ENCODE measurements around the gene KAZALD1. TPM values are rescaled to one million over a fixed set of nuclear protein-coding genes. Genes with fewer than 3 reads are reported as not detected.

KAZALD1 gene
- total and polyA plus RNA-seq, 3 donors from 2014 or later, result 6.4 to 11.0 (median 6.8) TPM

- Histone ChIP-seq H3K4me3 (no peak overlapping the region), H3K27ac (no peak overlapping the region), H3K9me3 (no peaks in the 10 kb centered on the region), H3K4me1 (peaks cover 9% of the 10 kb centered on the region), H3K36me3 (ENCODE audit: low read depth, missing control alignments) (no peaks in the 10 kb centered on the region), H3K27me3 (no peaks in the 10 kb centered on the region)
- 95% methylated on average over 3 of the region's 3 CpGs for WGBS, 2 donors
- TF ChIP-seq CTCF (IDR thresholded peaks at IDR 0.05) (no peak), POLR2A (IDR thresholded peaks at IDR 0.05) (no peak)
- no peak for DNase-seq
- intact Hi-C loops (cut with DNase I; ENCODE audit: low total_unique reads), result no loop called here
Observed at GRCh38 chr10:101052285-101052684, 9.5 kb upstream of the KAZALD1 start.

GRCh38 chr10:101053516-101053915 is 8.3 kb upstream of the KAZALD1 start:
- Histone ChIP-seq H3K36me3 (ENCODE audit: low read depth, missing control alignments) (no peaks in the 10 kb centered on the region), H3K27ac (no peak overlapping the region), H3K27me3 (no peaks in the 10 kb centered on the region), H3K9me3 (no peaks in the 10 kb centered on the region), H3K4me1 (peaks cover 9% of the 10 kb centered on the region), H3K4me3 (no peak overlapping the region)
- intact Hi-C loops (cut with DNase I; ENCODE audit: low total_unique reads), result no loop called here
- no peak for DNase-seq
- TF ChIP-seq CTCF (IDR thresholded peaks at IDR 0.05) (no peak), POLR2A (IDR thresholded peaks at IDR 0.05) (no peak)

DNA sequence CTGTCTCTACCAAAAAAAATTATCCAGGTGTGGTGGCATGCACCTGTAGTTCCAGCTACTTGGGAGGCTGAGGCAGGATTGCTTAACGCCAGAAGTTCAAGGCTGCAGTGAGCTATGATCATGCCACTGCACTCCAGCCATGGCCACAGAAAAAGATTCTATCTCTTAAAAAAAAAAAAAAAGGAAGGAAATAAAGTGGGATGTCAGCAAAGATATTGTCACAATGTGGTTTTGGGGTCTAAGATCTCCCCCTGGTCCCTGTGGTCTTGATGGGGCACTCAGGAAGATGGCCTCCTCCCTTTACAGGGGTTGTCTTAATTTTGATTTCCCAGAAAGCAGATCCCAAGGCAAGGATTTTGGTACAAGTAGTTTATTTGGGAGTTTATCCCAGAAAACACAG is 7.4 kb upstream of the KAZALD1 start:
- no peaks in the 10 kb centered on the region for H3K9me3 ChIP-seq
- no peaks in the 10 kb centered on the region for H3K27me3 ChIP-seq
- no peak overlapping the region for H3K4me3 ChIP-seq
- 82 to 88% methylated on average over 1 of the region's 1 CpG for WGBS, 2 donors
- no peak overlapping the region for H3K27ac ChIP-seq
- DNase-seq, result no peak
- intact Hi-C loops (cut with DNase I; ENCODE audit: low total_unique reads), result no loop called here
- H3K4me1 ChIP-seq, result peaks cover 9% of the 10 kb centered on the region
- no peaks in the 10 kb centered on the region for H3K36me3 ChIP-seq (ENCODE audit: low read depth, missing control alignments)
- no peak for TF ChIP-seq CTCF (IDR thresholded peaks at IDR 0.05)
- no peak for TF ChIP-seq POLR2A (IDR thresholded peaks at IDR 0.05)

DNA sequence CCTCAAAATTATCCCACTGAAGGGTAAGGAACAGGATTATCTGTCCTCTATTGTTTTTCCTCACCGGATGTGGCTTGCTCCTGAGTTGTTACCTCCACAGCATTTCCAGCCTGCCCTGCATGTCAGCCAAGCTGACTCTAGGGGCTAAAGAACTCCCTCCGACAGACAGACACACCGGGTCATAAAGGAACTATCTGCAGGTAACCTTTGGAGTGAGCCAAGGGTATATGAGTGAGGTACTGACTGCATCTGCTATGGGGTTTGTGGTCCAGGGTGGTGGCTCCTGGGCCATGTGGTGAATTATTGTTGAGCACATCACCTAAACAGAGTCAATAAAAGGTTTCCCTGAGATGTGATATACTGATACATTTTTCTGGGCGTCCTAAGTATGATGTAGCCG is 6.9 kb upstream of the KAZALD1 start:
- 87 to 96% methylated on average over 5 of the region's 5 CpGs for WGBS, 2 donors
- Histone ChIP-seq H3K36me3 (ENCODE audit: low read depth, missing control alignments) (no peaks in the 10 kb centered on the region), H3K9me3 (no peaks in the 10 kb centered on the region), H3K4me3 (no peak overlapping the region), H3K27me3 (no peaks in the 10 kb centered on the region), H3K27ac (no peak overlapping the region), H3K4me1 (peaks cover 9% of the 10 kb centered on the region)
- no peak for TF ChIP-seq POLR2A (IDR thresholded peaks at IDR 0.05)
- TF ChIP-seq CTCF (IDR thresholded peaks at IDR 0.05), result no peak
- no peak for DNase-seq
- intact Hi-C loops (cut with DNase I; ENCODE audit: low total_unique reads), result no loop called here

GRCh38 chr10:101055411-101055810 is 6.4 kb upstream of the KAZALD1 start:
- TF ChIP-seq CTCF (IDR thresholded peaks at IDR 0.05) (no peak), POLR2A (IDR thresholded peaks at IDR 0.05) (no peak)
- Histone ChIP-seq H3K4me3 (no peak overlapping the region), H3K4me1 (peaks cover 7% of the 10 kb centered on the region), H3K27me3 (no peaks in the 10 kb centered on the region), H3K9me3 (no peaks in the 10 kb centered on the region), H3K36me3 (ENCODE audit: low read depth, missing control alignments) (no peaks in the 10 kb centered on the region), H3K27ac (no peak overlapping the region)
- intact Hi-C loops (cut with DNase I; ENCODE audit: low total_unique reads), result no loop called here
- DNase-seq, result no peak
- WGBS, 2 donors, result 91 to 94% methylated on average over 4 of the region's 4 CpGs
